Activated T-cell treated with anti-CD3 and anti-CD28 coated beads for 24 hours (primary cell): ENCODE results near the gene TMEM95.

Experiments
- DNase-seq: peaks from one replicate; pipeline ENCODE4 v3.0.0-alpha.2; 2020; ENCODE audit warnings: low read depth

TMEM95 gene

GRCh38 chr17:7404737-7405349 is 49.9 kb downstream of the TMEM95 start:
- DNase-seq = no peak

GRCh38 chr17:7405350-7406234 is 50.6 kb downstream of the TMEM95 start:
- DNase-seq = no peak

GRCh38 chr17:7406235-7406825 is 51.4 kb downstream of the TMEM95 start:
- DNase-seq = no peak
